ENCODE measurements around the gene NUP50.

The NUP50 gene

GRCh38 chr22:45212992-45213751, 49.4 kb downstream of the NUP50 start:
- ChIA-PET CTCF (interaction anchor here (0.8 kb wide), 1 partner anchor 50 kb away, joined by 3 read pairs; no protein-coding TSS in a partner anchor), POLR2A (interaction anchor here (0.5 kb wide), 1 partner anchor 555 kb away, joined by 4 read pairs; no protein-coding TSS in a partner anchor)

GRCh38 chr22:45216133-45217003, 52.6 kb downstream of the NUP50 start:
- H3K27me3 ChIP-seq (replicated peaks in 2 of 5; ENCODE audit: control insufficient read depth in 4 of 5, insufficient read depth in 5 of 5, low read length in 4 of 5) = no peaks in the 10 kb centered on the region
- CTCF ChIA-PET = interaction anchor here (1.3 to 2.0 kb wide), 3 partner anchors 7 to 23 kb away, joined by 3 to 4 read pairs (median 4); no protein-coding TSS in a partner anchor
- POLR2A ChIA-PET = interaction anchor here (0.6 kb wide), 1 partner anchor 19 kb away, joined by 4 read pairs; no protein-coding TSS in a partner anchor
- no peaks in the 10 kb centered on the region for H3K9me3 ChIP-seq (ENCODE audit: control extremely low read depth in 1 of 5, control insufficient read depth in 4 of 5, insufficient read depth in 2 of 5, low read depth in 1 of 5, low read length in 4 of 5)
- 86% methylated on average over 17 of the region's 22 CpGs for WGBS (ENCODE audit: insufficient coverage)
- no peak overlapping the region for H3K4me3 ChIP-seq (ENCODE audit: control insufficient read depth in 1 of 7, extremely low read depth in 1 of 7, insufficient read depth in 4 of 7, low read depth in 2 of 7, low read length in 6 of 7)
- DNase-seq = no peak
- H3K4me1 ChIP-seq (ENCODE audit: control extremely low read depth in 1 of 4, control insufficient read depth in 4 of 4, insufficient read depth in 4 of 4, low read length in 3 of 4) = peaks cover 0 to 26% (median 17%) of the 10 kb centered on the region in 4 experiments
- H3K27ac ChIP-seq (ENCODE audit: insufficient read depth in 1 of 2, low read depth in 1 of 2, low read length in 2 of 2, poor library complexity in 1 of 2, severe bottlenecking in 2 of 2) = no peak overlapping the region
- H3K36me3 ChIP-seq (ENCODE audit: control insufficient read depth in 4 of 4, insufficient read depth in 4 of 4, low read length in 3 of 4) = peaks cover 2 to 7% (median 4%) of the 10 kb centered on the region in 4 experiments

More at GRCh38 chr22:45212992-45213751, 49.4 kb downstream of the NUP50 start:
- Histone ChIP-seq H3K27ac (ENCODE audit: insufficient read depth in 1 of 2, low read depth in 1 of 2, low read length in 2 of 2, poor library complexity in 1 of 2, severe bottlenecking in 2 of 2) (no peak overlapping the region), H3K9me3 (ENCODE audit: control extremely low read depth in 1 of 5, control insufficient read depth in 4 of 5, insufficient read depth in 2 of 5, low read depth in 1 of 5, low read length in 4 of 5) (no peaks in the 10 kb centered on the region), H3K4me3 (ENCODE audit: control insufficient read depth in 1 of 7, extremely low read depth in 1 of 7, insufficient read depth in 4 of 7, low read depth in 2 of 7, low read length in 6 of 7) (no peak overlapping the region), H3K4me1 (ENCODE audit: control extremely low read depth in 1 of 4, control insufficient read depth in 4 of 4, insufficient read depth in 4 of 4, low read length in 3 of 4) (peaks cover 0 to 16% (median 7%) of the 10 kb centered on the region in 4 experiments), H3K36me3 (ENCODE audit: control insufficient read depth in 4 of 4, insufficient read depth in 4 of 4, low read length in 3 of 4) (peaks cover 5 to 36% (median 23%) of the 10 kb centered on the region in 4 experiments), H3K27me3 (replicated peaks in 2 of 5; ENCODE audit: control insufficient read depth in 4 of 5, insufficient read depth in 5 of 5, low read length in 4 of 5) (no peaks in the 10 kb centered on the region)
- DNase-seq = peak in 2 of 3 donors; percentile 49 to 58
- 67% methylated on average over 19 of the region's 22 CpGs for WGBS (ENCODE audit: insufficient coverage)

GRCh38 chr22:45217345-45217744, 53.6 kb downstream of the NUP50 start:
- POLR2A ChIA-PET = interaction anchor here (0.6 kb wide), 1 partner anchor 1746 kb away, joined by 3 read pairs; no protein-coding TSS in a partner anchor
- Histone ChIP-seq H3K27ac (ENCODE audit: insufficient read depth in 1 of 2, low read depth in 1 of 2, low read length in 2 of 2, poor library complexity in 1 of 2, severe bottlenecking in 2 of 2) (no peak overlapping the region), H3K27me3 (replicated peaks in 2 of 5; ENCODE audit: control insufficient read depth in 4 of 5, insufficient read depth in 5 of 5, low read length in 4 of 5) (no peaks in the 10 kb centered on the region), H3K36me3 (ENCODE audit: control insufficient read depth in 4 of 4, insufficient read depth in 4 of 4, low read length in 3 of 4) (no peaks in the 10 kb centered on the region), H3K4me3 (ENCODE audit: control insufficient read depth in 1 of 7, extremely low read depth in 1 of 7, insufficient read depth in 4 of 7, low read depth in 2 of 7, low read length in 6 of 7) (no peak overlapping the region), H3K4me1 (ENCODE audit: control extremely low read depth in 1 of 4, control insufficient read depth in 4 of 4, insufficient read depth in 4 of 4, low read length in 3 of 4) (peaks cover 0 to 35% (median 26%) of the 10 kb centered on the region in 4 experiments), H3K9me3 (ENCODE audit: control extremely low read depth in 1 of 5, control insufficient read depth in 4 of 5, insufficient read depth in 2 of 5, low read depth in 1 of 5, low read length in 4 of 5) (no peaks in the 10 kb centered on the region)
- CTCF ChIA-PET = interaction anchor here (1.3 to 2.0 kb wide), 4 partner anchors 8 to 52 kb away, joined by 3 to 4 read pairs (median 4); no protein-coding TSS in a partner anchor
- DNase-seq = no peak
- WGBS (ENCODE audit: insufficient coverage) = 100% methylated on average over 3 of the region's 6 CpGs

- POLR2A ChIA-PET = interaction anchor here (0.6 kb wide), 1 partner anchor 105 kb away, joined by 3 read pairs; no protein-coding TSS in a partner anchor
Measured at GRCh38 chr22:45217806-45218205, 54.1 kb downstream of the NUP50 start.

GRCh38 chr22:45218976-45219375, 55.3 kb downstream of the NUP50 start:
- WGBS (ENCODE audit: insufficient coverage) = 85% methylated on average over 5 of the region's 9 CpGs

More at GRCh38 chr22:45217806-45218205, 54.1 kb downstream of the NUP50 start:
- no peaks in the 10 kb centered on the region for H3K9me3 ChIP-seq (ENCODE audit: control extremely low read depth in 1 of 5, control insufficient read depth in 4 of 5, insufficient read depth in 2 of 5, low read depth in 1 of 5, low read length in 4 of 5)
- H3K27me3 ChIP-seq (replicated peaks in 2 of 5; ENCODE audit: control insufficient read depth in 4 of 5, insufficient read depth in 5 of 5, low read length in 4 of 5) = no peaks in the 10 kb centered on the region
- H3K27ac ChIP-seq (ENCODE audit: insufficient read depth in 1 of 2, low read depth in 1 of 2, low read length in 2 of 2, poor library complexity in 1 of 2, severe bottlenecking in 2 of 2) = no peak overlapping the region
- CTCF ChIA-PET = interaction anchor here (0.9 to 2.0 kb wide), 5 partner anchors 9 to 53 kb away, joined by 3 to 5 read pairs (median 4); no protein-coding TSS in a partner anchor
- DNase-seq = no peak
- H3K4me3 ChIP-seq (ENCODE audit: control insufficient read depth in 1 of 7, extremely low read depth in 1 of 7, insufficient read depth in 4 of 7, low read depth in 2 of 7, low read length in 6 of 7) = no peak overlapping the region
- WGBS (ENCODE audit: insufficient coverage) = over 99% methylated on average over 10 of the region's 14 CpGs
- H3K4me1 ChIP-seq (ENCODE audit: control extremely low read depth in 1 of 4, control insufficient read depth in 4 of 4, insufficient read depth in 4 of 4, low read length in 3 of 4) = peaks cover 0 to 39% (median 30%) of the 10 kb centered on the region in 4 experiments
- H3K36me3 ChIP-seq (ENCODE audit: control insufficient read depth in 4 of 4, insufficient read depth in 4 of 4, low read length in 3 of 4) = no peaks in the 10 kb centered on the region

GRCh38 chr22:45221201-45221600, 57.5 kb downstream of the NUP50 start:
- H3K27ac ChIP-seq (ENCODE audit: insufficient read depth in 1 of 2, low read depth in 1 of 2, low read length in 2 of 2, poor library complexity in 1 of 2, severe bottlenecking in 2 of 2) = no peak overlapping the region
- 10% methylated on average over 4 of the region's 5 CpGs for WGBS (ENCODE audit: insufficient coverage)
- DNase-seq = peak in 1 of 3 donors; percentile 45
- peaks cover 0 to 55% (median 48%) of the 10 kb centered on the region in 4 experiments for H3K4me1 ChIP-seq (ENCODE audit: control extremely low read depth in 1 of 4, control insufficient read depth in 4 of 4, insufficient read depth in 4 of 4, low read length in 3 of 4)
- ChIA-PET CTCF (interaction anchor here (2.0 kb wide), 1 partner anchor 12 kb away, joined by 12 read pairs; no protein-coding TSS in a partner anchor), POLR2A (interaction anchor here (0.6 kb wide), 1 partner anchor 26 kb away, joined by 6 read pairs; no protein-coding TSS in a partner anchor)
- H3K27me3 ChIP-seq (replicated peaks in 2 of 5; ENCODE audit: control insufficient read depth in 4 of 5, insufficient read depth in 5 of 5, low read length in 4 of 5) = no peaks in the 10 kb centered on the region
- peaks cover 0 to 4% (median 1%) of the 10 kb centered on the region in 4 experiments for H3K36me3 ChIP-seq (ENCODE audit: control insufficient read depth in 4 of 4, insufficient read depth in 4 of 4, low read length in 3 of 4)
- peak overlapping the region in 2 of 7 experiments; percentile 46 to 56 for H3K4me3 ChIP-seq (ENCODE audit: control insufficient read depth in 1 of 7, extremely low read depth in 1 of 7, insufficient read depth in 4 of 7, low read depth in 2 of 7, low read length in 6 of 7)
- no peaks in the 10 kb centered on the region for H3K9me3 ChIP-seq (ENCODE audit: control extremely low read depth in 1 of 5, control insufficient read depth in 4 of 5, insufficient read depth in 2 of 5, low read depth in 1 of 5, low read length in 4 of 5)

More at GRCh38 chr22:45218976-45219375, 55.3 kb downstream of the NUP50 start:
- H3K27me3 ChIP-seq (replicated peaks in 2 of 5; ENCODE audit: control insufficient read depth in 4 of 5, insufficient read depth in 5 of 5, low read length in 4 of 5) = no peaks in the 10 kb centered on the region
- H3K27ac ChIP-seq (ENCODE audit: insufficient read depth in 1 of 2, low read depth in 1 of 2, low read length in 2 of 2, poor library complexity in 1 of 2, severe bottlenecking in 2 of 2) = no peak overlapping the region
- CTCF ChIA-PET = interaction anchor here (1.4 kb wide), 1 partner anchor 10 kb away, joined by 5 read pairs; no protein-coding TSS in a partner anchor
- no peak overlapping the region for H3K4me3 ChIP-seq (ENCODE audit: control insufficient read depth in 1 of 7, extremely low read depth in 1 of 7, insufficient read depth in 4 of 7, low read depth in 2 of 7, low read length in 6 of 7)
- DNase-seq = no peak
- H3K4me1 ChIP-seq (ENCODE audit: control extremely low read depth in 1 of 4, control insufficient read depth in 4 of 4, insufficient read depth in 4 of 4, low read length in 3 of 4) = peaks cover 0 to 40% (median 33%) of the 10 kb centered on the region in 4 experiments
- no peaks in the 10 kb centered on the region for H3K36me3 ChIP-seq (ENCODE audit: control insufficient read depth in 4 of 4, insufficient read depth in 4 of 4, low read length in 3 of 4)
- POLR2A ChIA-PET = no interaction called here
- H3K9me3 ChIP-seq (ENCODE audit: control extremely low read depth in 1 of 5, control insufficient read depth in 4 of 5, insufficient read depth in 2 of 5, low read depth in 1 of 5, low read length in 4 of 5) = no peaks in the 10 kb centered on the region

Data from common myeloid progenitor, CD34-positive (primary cell).